Stimulated activated CD4-positive, alpha-beta T cell treated with anti-CD3 and anti-CD28 coated beads, Interleukin-15, amount 100 ng/mL, for 24 hours (primary cell): ENCODE measurements around the gene FAM180B.

ENCODE experiments used
- DNase-seq: peaks from one replicate; pipeline ENCODE4 v3.0.0-alpha.2; 2020

The FAM180B gene

GRCh38 chr11:47570651-47571356 is 15.7 kb upstream of the FAM180B start:
- no peak for DNase-seq

- DNase-seq: no peak
Observed at GRCh38 chr11:47571357-47571729, 15.1 kb upstream of the FAM180B start.

GRCh38 chr11:47571895-47572294 is 14.6 kb upstream of the FAM180B start:
- no peak for DNase-seq

GRCh38 chr11:47572715-47573255 is 13.7 kb upstream of the FAM180B start:
- DNase-seq: no peak

GRCh38 chr11:47573321-47573720 is 13.2 kb upstream of the FAM180B start:
- DNase-seq: no peak

- DNase-seq: no peak
Observed at GRCh38 chr11:47577460-47578041, 8.9 kb upstream of the FAM180B start.

- DNase-seq: peak; percentile 91
Observed at GRCh38 chr11:47578524-47579494, 7.7 kb upstream of the FAM180B start, which contains the start of the genes KBTBD4 and NDUFS3. Gene KBTBD4 (minus strand): TSS chr11:47578970. CDS start chr11:47578951, 19 bp downstream. Gene NDUFS3 (plus strand): TSS chr11:47579074. CDS start chr11:47579092, 18 bp downstream.

- DNase-seq: no peak
Observed at GRCh38 chr11:47583844-47584243, 2.6 kb upstream of the FAM180B start.

GRCh38 chr11:47587039-47587716 is 700 bp downstream of the FAM180B start:
- DNase-seq: no peak

- DNase-seq: no peak
Observed at GRCh38 chr11:47587723-47588326, 1.3 kb downstream of the FAM180B start.

- DNase-seq: no peak
Observed at GRCh38 chr11:47589118-47589517, 2.6 kb downstream of the FAM180B start.

GRCh38 chr11:47589584-47589976 is 3.1 kb downstream of the FAM180B start:
- no peak for DNase-seq

GRCh38 chr11:47589977-47590861 is 3.7 kb downstream of the FAM180B start:
- no peak for DNase-seq

GRCh38 chr11:47591764-47592163 is 5.3 kb downstream of the FAM180B start:
- DNase-seq: no peak

- DNase-seq: no peak
Observed at GRCh38 chr11:47592251-47592650, 5.8 kb downstream of the FAM180B start.

- no peak for DNase-seq
Observed at GRCh38 chr11:47592970-47593369, 6.5 kb downstream of the FAM180B start.

GRCh38 chr11:47593492-47593933 is 7.0 kb downstream of the FAM180B start:
- no peak for DNase-seq

GRCh38 chr11:47593934-47594855 is 7.7 kb downstream of the FAM180B start, which contains the start of gene C1QTNF4:
Gene C1QTNF4 (minus strand): TSS chr11:47594411. CDS start chr11:47590810, 3,601 bp downstream.
- no peak for DNase-seq

GRCh38 chr11:47595029-47595428 is 8.6 kb downstream of the FAM180B start:
- DNase-seq: no peak

- no peak for DNase-seq
Observed at GRCh38 chr11:47595967-47596366, 9.5 kb downstream of the FAM180B start.
